HuH-7.5 (cell line): ENCODE measurements around the gene PRPF8.

Experiments
- DNase-seq: peaks from one replicate; pipeline ENCODE4 v3.0.0; 2011; ENCODE audit warnings: low spot score

Gene PRPF8

DNA sequence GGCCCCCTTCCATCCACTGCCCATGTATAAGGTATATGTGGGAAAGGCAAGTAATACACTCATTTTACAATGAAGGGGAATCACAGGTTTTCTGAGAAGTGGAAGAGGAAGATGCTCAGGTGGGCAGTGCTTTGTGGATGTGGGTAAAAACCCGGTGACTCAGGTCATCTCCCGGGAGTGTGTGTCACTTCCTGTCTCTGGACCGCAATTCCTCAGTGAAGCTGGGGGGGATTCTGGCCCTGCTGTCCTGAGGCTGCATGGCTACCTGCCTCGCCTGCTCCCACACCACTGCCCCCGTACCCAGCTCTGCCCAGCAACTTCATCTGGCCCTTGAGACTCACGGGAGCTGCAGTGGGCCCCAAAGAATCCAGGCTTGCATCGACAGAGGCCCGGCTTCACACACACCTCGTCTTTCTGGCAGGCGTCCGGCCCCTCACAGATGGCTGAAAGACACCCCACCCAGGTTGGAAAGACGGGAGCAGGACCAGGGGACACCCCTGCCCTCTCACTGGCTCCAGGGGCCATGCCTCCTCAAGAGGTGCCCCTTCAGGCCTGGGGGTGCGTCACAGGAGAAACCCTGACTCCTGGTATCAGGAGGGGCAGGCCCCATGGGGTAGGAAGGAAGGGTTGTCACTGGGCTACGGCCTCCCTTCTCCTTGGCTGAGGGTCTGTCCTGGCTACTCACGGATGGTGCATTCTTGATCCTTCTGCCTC, 40.0 kb downstream of the PRPF8 start:
- DNase-seq: no peak

DNA sequence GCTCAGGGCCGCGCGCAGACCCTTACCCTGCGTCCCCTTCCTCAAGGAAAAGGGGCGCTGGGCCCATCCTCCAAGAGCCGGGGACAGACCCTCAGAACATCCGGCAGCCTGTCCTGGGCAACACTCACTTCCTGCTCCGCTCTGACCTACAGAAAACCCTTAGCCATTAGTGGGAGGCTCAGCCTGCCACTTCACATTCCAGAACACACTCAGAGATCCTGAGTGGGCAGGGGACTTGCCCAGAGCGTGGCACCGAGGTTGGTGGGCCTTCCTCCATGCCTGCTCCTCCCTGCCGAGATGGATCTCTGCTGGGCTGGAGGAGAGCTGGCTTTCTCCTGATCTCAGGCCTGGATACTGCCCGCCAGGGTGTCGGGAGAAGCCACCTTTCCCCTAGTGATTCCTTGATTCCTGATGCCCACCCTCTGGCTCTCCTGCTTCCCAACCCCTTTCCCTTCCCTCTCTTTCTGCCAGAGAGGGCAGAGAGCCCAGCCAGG, 40.6 kb downstream of the PRPF8 start:
- no peak for DNase-seq

DNA sequence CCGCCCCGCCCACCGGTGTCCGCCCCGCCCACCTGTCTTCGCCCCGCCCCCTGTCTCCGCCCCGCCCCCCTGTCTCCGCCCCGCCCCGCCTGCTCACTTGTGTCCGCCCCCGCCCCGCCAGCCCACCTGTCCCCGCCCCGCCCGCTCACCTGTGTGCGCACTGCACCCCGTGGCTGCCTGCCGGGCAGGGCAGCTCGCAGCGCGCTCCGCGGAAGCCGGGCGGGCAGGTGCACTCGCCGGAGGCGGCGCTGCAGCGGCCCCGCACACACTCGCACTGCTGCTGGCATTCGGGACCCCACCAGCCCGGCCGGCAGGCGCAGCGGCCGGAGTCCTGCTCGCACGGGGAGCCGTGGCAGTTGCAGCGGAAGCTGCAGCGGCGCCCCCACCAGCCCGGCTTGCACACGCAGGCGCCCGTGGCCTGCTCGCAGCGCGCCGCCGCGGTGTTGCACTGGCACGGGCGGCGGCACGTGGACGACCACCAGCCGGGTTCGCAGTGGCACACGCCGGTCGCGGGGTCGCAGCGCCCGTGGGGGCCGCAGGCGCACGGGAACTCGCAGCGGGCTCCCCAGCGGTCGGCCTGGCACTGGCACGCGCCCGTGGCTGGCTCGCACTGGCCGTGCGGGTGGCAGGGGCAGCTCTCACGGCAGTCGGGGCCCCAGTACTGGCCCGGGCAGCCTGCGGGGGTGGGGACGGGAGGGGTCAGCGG, 41.2 kb downstream of the PRPF8 start:
- DNase-seq: peak; percentile 78

DNA sequence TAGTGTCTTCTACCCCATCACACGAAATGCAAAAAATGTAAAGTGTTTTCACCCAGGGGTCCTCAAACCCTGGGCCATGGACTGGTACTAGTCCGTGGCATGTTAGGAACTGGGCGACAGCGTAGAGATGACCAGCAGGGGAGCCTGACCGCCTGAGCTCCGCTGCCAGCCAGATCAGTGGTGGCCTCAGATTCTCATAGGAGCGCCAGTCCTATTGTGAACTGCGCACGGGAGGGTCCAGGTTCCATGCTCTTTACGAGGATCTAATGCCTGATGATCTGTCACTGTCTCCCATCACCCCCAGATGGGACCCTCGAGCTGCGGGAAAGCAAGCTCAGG, 43.6 kb downstream of the PRPF8 start:
- DNase-seq: no peak

DNA sequence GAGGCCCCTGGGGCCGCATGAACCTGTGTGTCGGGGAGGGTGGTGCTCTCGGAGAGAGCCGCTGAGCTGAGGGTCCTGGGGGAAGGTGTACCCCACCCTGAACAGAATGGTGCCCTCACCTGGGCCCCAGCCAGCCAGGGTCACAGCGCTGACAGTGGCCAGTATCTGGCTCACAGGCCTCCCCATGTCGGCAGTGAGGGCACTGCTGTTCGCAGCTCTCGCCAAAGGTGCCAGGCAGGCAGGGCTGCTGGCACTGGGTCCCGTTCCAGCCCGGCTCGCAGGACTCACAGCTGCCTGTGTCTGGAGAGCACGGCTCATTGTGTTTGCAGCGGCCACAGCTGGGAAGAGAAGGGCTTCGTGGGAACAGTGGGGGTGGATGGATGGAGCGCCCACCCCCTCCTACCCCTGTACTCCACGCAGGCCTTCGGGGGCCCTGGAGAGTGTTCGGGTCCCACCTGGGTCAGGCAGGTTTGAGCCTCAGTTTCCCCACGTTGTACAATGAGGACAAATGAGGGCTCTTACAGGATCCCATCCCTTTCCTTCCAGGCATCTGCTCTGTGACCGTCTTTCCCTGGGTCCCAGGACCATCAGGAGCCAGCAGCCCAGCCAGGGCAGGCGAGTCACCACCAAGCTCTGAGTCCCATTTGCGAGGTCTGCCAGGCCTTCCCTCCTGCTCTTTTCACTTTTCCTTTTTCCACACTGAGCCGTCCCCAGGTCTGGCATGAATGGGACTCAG, 44.2 kb downstream of the PRPF8 start:
- no peak for DNase-seq

DNA sequence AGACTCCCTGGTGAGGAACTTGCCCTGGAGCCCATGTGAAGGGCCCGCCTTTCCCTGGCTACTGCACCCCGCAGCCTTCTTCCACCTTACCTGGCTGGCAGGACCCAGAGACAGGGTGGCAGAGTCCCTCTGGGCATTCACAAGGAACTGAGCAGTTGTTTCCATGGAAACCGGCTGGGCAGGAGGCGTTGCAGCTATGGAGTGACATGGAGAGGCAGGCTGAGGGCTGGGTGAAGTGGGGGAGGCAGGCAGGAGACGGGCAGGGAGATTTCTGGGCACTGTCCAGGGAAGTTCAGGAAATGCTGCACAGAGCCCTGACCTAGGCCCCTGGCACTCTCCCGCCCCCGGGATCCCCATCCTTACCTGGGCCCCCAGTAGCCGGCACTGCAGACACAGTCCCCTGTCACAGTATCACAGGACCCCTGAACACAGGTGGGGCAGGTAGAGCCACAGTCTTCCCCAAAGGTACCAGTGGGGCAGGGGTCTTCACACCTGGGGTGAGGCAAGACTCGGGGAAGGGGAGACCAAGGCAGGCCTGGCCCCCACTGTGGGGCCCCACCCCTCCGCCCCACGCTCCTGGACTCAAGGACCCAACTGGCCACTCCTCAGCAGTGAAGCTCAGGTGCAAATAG, 45.0 kb downstream of the PRPF8 start:
- no peak for DNase-seq

DNA sequence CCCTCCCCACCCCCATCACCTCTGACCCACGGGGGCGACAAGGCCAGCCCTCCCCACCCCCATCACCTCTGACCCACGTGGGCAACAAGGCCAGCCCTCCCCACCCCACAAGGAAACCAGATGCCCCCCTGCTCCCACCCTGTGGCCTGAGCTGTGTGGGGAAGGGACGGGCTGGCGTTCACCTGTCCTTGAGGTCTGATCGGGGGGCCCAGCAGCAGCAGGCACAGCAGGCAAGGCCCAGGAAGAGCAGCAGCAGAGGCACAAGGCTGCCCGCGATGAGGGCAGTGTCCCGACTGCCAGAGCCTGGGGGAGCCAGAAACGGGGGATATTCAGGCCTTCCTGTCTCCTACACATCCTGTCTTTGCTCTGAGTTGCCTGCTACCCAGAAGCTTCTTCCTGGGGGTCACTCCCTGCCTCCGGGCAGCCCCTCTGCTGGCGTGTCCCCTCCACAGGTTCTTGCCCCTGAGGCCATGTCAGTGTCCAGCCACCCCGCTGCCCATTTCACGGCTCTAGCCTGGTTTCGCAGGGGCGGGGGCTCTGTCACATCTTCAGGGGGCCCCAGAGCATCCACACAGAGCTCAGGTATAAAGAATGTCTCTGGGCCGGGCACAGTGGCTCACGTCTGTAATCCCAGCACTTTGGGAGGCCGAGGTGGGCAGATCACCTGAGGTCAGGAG, 45.9 kb downstream of the PRPF8 start:
- no peak for DNase-seq

DNA sequence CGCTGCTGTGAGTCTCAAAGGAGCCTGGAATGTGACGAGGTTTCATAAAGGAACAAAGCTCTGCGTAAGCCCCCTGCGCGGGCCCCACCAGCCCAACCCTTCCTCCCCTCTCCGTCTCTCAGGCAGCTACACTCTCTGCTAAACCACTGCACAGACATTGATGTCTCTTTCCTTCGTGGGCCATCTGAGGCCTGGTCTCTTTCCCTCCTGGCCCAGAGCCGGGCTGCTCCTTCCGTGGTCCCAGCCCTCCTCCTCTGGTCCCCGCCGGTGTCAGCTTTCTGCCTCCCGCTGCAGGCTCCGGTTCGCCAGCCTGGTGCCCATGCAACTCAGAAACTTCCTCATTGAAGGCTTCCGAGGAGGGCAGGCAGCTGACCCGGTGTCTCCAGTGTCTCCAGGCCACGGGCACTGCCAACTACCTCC, 46.5 kb downstream of the PRPF8 start:
- DNase-seq: no peak

DNA sequence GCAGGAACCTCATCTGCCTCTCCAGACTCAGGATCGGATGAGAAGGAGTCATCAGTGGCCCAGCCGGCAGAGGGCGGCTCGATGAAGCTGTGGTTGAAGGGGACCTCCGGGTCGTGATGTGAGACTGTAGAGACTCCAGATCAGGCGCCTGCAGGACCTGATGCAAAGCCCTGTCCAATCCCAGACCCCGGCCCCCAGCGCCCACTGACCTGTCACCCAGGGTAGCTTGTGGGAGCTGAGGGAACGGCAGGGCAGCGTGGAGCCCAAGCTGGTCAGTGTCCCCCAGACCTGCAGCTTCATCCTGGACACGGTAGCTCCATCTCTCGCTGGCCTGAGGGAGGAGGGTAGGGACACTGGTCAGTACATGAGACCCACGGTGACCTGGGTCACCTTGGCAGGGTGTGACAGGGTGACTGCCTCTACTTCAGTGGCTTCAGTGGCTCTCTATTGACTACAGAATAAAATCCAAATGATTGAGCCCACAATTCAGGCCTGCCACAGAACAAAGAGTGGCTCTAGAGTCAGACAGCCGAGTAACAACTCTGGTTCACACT, 47.9 kb downstream of the PRPF8 start:
- DNase-seq: no peak

DNA sequence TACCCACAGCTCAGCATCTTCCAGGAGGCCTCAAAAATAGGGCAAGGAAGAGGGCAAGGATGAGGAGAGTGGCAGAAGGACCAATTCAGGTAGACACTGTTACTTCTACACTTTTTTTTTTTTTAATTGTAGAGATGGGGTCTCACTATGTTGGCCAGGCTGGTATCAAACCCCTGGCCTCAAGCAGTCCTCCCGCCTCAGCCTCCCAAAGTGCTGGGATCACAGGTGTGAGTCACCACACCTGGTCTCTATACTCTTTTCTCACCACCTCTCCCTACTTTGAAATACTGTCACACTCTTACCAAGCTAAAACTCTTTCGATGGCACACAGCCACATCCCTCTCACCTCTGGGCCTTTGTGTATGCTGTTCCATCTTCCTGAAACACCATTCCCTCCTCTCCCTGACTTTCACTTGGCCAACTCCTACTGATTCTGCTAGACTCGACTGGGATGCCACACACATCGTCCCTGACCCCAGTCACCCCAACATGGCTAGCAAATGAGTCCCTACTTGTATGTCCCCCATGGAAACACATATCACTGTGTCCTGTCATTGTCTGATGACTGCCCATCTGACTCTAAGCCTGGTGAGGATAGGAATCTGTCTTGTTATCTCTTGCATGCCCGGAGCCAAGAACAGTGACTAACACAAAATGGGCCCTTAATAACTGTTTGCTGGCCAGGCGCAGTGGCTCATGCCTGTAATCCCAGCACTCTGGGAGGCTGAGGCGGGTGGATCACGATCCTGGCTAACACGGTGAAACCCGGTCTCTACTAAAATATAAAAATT, 48.8 kb downstream of the PRPF8 start:
- no peak for DNase-seq

DNA sequence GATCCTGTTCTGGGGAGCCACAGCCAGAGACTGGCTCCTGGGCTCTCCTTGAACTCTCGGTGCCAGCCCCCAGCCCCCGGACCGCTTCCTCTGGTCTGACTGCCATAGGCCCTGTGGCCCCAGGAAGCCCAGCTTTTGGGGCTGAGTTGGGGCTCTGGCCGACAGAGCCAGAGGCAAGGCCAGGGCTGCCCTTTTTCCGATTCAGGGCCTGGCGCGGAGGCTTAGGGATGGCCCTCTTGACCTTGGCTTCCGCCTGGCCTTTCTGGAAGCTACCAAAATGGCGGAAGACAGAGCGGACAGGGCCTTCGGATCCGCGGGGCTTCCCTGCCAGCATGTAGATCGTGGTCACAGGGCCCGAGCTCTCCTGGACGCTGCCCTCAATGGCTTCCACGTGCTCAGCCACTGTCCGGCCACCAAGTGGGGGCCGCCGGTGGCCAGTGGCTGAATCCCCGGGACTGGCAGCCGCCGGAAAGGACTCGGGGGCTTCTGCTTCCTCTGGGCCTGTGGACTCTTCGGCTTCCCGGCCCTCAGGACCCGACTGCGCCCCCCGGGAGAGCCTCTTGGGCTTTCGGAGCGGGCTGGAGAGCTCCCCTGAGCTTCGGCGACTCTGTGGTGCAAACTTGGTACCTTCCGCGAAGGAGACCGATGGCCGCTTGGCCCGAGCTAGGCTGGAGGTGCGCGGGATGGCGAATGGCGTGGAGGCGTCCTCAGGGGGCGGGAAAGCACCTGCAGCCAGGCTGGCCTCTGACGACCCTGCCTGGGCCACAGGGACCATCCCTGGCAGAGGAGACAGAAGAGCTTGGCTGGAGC, 49.6 kb downstream of the PRPF8 start:
- DNase-seq: no peak

DNA sequence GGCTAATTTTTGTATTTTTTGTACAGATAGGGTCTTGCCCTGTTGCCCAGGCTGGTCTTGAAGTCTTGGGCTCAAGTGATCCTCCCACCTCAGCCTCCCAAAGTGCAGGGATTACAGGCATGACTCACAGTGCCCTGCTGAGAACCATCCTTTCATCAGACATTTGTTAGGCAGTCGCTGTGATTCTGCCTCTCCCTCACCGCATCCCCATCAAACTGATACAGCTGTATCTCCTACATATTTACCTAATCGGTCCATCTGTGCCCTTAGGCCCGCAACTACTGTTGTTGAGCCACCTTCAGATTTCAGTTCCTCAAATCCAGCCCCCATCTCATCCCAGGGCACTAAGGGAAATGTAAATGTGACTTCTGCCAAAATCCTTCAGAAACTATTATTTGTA, 54.0 kb downstream of the PRPF8 start:
- no peak for DNase-seq

DNA sequence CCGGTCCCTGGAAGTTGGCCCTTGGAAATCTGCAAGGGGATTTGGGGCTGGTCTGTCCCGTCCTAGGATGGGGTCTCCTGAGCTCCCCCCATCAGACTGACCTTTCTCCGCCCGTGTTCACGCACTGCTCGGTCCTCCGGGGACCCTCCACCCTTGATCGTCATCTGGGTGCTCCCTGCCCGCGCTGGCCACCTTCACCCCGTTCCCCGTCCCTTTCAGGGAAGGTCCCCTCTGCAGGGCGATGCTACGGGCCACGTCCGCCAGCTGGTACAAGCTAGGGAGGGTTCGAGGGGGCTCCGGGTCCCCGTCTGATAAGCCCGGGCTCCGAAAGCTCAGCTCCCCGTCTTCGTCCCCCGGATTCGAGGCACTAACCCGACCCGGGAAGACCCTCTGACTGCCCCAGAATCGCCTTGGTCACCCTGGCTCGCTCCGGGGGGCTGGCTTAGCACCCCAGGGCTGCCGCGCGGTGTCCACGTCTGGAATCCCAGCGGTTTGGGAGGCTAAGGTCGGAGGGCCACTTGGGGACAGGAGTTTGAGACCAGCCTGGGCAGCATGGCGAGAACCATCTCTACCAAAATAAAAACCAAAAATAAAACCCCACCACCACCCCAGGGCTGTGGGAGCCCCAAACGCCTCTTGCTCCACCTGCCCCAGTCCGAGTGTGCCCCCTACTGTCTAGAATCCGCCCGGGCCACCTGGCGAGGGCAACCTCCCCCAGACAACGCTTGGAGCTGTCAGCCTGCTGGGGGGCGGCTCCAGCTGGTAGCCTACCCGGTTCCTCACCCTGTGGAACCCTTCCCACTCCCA, 55.0 kb downstream of the PRPF8 start:
- DNase-seq: peak; percentile 64

DNA sequence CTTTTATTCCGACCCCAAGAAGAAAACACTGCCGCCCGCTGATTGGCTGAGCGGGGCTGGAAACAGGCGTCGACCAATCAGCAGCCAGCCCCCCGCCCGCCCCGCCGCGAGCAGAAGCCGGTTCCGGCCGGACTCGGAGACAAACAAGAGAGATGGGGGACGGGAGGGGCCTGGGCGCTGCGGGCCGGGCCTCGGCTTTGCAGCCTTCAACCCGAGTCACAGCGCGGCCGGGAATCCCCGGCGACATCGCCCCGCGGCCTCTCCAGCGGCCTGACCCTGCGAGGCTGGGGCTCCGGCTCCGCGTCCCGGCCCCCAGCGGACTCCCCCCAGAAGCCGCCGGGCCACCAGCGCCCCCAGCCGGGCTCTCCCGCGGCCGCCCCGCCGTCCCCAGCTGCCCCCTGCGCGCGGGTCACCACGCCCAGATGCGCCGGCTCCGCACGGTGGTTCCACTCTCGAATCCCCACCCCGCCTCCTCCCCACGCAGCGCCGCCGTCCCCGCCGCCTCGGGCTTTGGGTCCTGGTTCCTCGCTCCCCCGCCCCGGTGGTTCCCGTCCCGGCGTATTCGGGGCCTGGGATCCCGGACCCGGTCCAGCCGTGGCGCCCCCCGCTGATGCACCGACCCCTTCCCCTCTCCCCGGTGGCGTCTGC, 55.7 kb downstream of the PRPF8 start:
- DNase-seq: peak; percentile 98

DNA sequence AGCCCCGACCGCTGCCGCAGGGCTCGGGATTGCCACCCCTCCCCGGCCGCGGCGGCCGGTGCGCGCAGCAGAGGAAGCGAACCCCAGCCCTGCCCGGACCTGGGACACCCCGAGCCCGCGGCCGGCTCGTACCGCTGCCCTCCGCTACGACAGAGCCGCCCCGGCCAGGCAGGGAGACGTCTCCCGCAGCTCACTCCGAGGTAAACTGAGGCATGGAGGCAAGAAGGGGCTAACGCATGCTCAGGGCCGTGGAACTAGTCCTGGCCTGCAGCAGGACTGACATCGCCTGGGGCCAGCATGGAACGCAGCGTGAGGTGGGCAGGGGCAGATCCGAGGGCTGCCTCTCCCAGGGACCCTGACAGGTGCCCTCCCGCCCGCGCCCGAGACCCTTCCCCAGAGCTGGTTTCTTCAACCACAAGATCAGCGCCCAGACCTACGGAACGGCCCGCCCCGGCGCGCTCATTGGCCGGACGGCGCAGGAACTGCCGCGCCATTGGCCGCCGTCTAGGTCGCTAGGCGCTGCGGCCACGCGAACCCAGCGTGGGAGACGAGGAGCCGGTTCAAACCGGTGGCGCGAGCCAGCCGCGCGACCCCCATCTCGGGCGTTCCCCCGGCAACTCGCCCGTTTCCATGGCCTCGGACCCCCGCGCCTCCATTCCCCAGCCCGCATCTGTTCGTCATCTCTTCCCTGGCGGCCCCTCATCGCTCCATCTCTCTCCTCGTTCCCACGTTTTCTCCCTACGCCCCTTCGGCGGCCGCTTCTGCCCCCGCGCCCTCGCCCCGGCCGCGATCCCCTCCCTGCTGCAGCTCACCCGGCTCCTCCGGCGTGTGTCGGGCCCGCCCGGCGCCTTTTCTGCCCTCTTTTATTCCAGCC, 56.4 kb downstream of the PRPF8 start, which contains the start of gene SLC43A2:
Gene SLC43A2 (minus strand): TSS at position 853 of the 874 bp plus-strand sequence. CDS start 960 bp downstream, outside the sequence.
- peak; percentile 95 for DNase-seq

DNA sequence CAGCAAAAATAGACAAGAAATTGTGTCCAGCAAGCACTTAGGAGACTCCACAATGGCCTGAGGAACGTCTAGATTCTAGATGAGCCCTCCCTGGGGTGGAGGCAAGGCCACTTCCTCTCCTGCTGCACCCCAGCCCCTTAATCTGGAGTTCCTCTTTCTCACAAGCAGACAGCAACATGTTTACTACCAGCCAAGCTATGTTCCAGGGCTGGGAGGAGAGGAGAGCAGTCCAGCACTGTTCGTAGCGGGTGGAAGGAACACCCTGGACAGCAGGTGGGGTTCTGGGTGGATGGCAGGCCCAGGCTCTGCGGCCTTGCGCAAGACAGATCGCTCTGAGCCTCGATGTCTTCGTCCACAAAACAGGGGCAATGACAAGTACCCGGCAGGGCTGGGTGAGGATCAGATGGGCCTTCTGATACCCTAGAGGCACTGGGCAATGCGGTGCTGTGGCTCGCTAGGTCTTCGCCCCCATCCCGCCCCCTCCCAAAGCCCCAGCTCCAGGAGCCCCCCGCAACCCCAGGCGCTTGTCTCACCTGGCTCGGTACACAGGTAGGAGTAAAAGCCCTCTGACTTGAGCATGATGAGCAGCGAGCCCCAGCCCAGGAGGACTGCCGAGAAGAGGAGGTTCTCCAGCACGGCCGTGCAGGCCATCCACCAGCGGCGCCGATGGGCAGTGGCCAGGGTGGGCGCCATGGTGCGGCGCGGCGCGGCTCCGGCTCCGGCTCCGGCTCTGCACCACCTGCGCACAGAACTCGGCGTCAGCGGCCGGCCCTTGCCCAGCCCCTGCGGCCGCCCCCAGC, 57.3 kb downstream of the PRPF8 start:
- DNase-seq: no peak

DNA sequence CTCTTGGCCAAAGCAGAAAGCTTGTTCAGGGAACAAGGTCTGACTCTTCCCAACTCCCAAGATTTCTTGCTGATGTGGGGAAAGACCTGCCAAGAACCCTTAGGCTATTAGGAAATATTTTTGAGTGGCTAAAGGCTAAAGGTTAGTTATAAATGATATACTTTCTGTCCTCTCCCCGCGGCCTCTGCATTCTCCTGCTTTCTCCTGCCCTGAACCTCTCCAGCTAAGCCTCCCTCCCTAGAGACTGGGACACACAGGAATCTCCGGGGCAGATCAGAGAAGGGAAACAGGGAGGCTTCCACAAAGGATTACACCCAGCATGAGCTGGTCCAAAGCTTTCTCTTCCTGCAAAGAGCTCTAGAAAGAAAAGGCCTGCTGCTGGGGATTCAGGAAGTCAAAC, 58.3 kb downstream of the PRPF8 start:
- no peak for DNase-seq
